ENCODE results near the gene ATRIP.
A peak's percentile ranks its signal among the peaks of the same experiment; 100 is the strongest.

DNA sequence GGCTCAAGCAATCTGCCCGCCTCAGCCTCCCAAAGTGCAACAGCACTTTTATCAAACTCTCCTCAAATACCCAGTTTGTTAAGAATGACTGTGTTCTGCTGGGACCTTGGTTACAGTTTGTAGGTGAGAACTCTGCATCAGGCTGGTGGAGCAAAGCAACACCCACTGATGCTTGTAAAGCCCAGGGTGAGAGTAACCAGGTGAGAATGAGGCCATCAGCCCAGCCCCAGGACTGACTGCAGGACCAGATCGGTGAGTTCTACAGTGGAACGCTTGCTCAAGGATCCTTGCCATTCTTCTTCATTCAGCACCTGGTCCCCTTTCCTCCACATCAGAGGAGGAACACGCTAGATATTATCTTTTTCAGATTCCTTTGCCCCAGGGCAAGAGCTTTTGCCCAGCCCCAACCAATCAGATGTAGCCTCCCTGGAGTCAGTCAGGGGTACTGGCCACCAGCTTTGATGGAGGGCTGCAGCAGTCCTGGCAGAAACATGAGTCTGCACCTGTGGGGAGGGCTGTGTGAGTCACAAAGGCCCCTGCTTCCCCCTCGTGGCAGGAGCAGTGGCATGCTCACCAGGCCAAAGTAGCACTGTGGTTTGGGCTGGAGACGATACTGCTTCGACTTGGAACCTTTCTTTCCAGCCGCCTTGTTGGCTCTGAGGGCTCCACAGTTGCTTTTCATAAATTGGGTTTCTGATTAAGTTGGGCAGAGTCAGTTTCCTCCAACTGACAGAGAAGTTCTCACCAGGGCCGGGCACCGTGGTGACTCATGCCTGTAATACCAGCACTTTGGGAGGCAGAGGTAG, 60.9 kb downstream of the ATRIP start:
- TF ChIP-seq, protein P1, sequence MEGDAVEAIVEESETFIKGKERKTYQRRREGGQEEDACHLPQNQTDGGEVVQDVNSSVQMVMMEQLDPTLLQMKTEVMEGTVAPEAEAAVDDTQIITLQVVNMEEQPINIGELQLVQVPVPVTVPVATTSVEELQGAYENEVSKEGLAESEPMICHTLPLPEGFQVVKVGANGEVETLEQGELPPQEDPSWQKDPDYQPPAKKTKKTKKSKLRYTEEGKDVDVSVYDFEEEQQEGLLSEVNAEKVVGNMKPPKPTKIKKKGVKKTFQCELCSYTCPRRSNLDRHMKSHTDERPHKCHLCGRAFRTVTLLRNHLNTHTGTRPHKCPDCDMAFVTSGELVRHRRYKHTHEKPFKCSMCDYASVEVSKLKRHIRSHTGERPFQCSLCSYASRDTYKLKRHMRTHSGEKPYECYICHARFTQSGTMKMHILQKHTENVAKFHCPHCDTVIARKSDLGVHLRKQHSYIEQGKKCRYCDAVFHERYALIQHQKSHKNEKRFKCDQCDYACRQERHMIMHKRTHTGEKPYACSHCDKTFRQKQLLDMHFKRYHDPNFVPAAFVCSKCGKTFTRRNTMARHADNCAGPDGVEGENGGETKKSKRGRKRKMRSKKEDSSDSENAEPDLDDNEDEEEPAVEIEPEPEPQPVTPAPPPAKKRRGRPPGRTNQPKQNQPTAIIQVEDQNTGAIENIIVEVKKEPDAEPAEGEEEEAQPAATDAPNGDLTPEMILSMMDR (IDR thresholded peaks at IDR 0.05) = peak in 3 of 4 experiments; percentile 13 to 31 (median 13)
- TF ChIP-seq POLR2A (IDR thresholded peaks at IDR 0.05) (no peak), EP300 (IDR thresholded peaks at IDR 0.05) (no peak)

Measured in sigmoid colon (tissue), 4 donors.